Measurements from ENCODE around the gene PTF1A. TPM values are rescaled to one million over a fixed set of nuclear protein-coding genes. Genes with fewer than 3 reads are reported as not detected.

The PTF1A gene
- total RNA-seq, 4 donors from 2014 or later: not detected

DNA sequence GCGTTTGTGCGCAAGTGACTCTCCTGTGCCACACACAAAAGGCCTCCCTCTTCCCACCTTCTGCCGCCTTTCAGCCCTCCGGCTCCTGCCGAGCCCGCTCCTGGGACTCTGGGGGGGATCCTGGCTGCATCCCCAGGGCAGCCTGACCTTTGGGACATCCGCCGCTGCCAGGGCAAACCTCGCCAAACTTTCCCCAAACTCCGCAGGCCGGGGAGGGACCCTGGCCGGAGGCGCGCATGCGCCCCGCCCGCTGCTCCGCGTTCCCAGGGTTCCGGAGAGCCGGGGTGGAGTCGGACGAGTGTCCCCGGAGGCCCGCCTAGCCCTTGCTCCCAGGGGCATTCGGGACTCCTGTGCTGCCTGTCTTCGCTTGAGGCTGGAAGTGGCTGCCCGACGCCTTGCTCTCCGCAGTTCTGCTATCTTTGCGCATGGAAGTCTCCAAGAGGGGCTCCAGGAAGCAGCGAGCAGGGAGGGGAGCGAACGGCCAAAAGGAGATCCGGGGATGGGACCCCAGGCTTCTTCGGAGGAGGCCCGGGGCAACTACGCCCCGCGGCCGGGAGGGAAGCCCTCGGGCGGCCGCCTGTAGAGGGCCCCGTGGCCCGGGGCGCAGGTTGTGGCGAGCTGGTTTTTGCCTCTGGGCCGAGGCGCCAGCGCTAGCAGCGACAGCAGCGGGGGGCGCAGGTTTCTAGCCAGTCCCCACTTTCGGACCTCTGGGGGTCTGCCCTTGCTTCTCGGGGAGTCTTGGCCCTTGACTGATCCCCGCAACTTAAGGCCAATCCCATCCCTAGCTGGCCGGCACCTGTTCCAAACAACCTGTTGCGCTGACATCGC lies 7.0 kb downstream of the PTF1A start:
- DNase-seq (ENCODE audit: low spot score in 2 of 2): no peak
- no peak for TF ChIP-seq POLR2A (IDR thresholded peaks at IDR 0.05)
- TF ChIP-seq, protein P1, sequence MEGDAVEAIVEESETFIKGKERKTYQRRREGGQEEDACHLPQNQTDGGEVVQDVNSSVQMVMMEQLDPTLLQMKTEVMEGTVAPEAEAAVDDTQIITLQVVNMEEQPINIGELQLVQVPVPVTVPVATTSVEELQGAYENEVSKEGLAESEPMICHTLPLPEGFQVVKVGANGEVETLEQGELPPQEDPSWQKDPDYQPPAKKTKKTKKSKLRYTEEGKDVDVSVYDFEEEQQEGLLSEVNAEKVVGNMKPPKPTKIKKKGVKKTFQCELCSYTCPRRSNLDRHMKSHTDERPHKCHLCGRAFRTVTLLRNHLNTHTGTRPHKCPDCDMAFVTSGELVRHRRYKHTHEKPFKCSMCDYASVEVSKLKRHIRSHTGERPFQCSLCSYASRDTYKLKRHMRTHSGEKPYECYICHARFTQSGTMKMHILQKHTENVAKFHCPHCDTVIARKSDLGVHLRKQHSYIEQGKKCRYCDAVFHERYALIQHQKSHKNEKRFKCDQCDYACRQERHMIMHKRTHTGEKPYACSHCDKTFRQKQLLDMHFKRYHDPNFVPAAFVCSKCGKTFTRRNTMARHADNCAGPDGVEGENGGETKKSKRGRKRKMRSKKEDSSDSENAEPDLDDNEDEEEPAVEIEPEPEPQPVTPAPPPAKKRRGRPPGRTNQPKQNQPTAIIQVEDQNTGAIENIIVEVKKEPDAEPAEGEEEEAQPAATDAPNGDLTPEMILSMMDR (IDR thresholded peaks at IDR 0.05): no peak
- H3K4me3 ChIP-seq (ENCODE audit: low read depth, poor library complexity, severe bottlenecking): no peak overlapping the region
- intact Hi-C loops (cut with DNase I; ENCODE audit: low total_unique reads): no loop called here
- WGBS, 2 donors: 2% methylated on average over 37 to 40 of the region's 60 CpGs

DNA sequence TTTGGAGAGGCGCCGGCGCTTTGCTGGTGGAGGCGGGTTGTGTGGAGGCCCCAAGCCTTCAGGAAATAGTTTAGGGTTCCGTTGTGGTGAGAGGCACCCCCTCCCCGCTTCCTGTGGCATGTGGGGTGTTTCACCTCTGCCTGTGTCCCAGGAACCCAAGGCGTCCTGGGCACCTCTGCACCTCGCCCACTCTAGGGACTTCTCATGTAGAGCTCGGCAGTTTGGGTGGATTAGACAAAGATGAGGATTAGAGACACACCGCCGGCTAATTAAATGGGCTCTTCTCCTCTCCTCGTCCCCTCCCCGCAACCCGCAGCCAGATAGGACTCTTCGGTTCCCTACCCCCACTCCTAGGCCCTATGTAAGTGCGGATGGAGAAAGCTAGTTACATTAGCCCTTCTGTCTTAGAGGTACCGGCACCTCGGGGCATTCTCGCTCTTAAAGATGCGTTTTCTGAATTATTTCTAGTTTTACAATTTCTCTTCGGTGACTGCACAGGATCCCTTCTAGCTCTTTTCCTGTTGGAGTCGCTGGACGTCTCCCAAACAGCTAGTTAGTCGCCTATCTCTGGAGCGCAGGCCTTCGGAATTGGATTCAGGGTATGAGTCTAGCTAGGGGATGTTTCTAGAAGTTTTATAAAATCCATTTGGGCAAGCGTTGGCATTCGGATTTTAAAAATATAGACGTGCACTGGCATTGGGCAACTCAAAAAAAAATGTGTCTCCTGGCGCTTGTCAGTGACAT lies 7.8 kb downstream of the PTF1A start:
- TF ChIP-seq, protein P1 (IDR thresholded peaks at IDR 0.05): no peak
- no peak for TF ChIP-seq POLR2A (IDR thresholded peaks at IDR 0.05)
- no peak for DNase-seq (ENCODE audit: low spot score in 2 of 2)
- 2% methylated on average over 29 to 30 of the region's 30 CpGs for WGBS, 2 donors
- H3K4me3 ChIP-seq (ENCODE audit: low read depth, poor library complexity, severe bottlenecking): no peak overlapping the region
- intact Hi-C loops (cut with DNase I; ENCODE audit: low total_unique reads): no loop called here

DNA sequence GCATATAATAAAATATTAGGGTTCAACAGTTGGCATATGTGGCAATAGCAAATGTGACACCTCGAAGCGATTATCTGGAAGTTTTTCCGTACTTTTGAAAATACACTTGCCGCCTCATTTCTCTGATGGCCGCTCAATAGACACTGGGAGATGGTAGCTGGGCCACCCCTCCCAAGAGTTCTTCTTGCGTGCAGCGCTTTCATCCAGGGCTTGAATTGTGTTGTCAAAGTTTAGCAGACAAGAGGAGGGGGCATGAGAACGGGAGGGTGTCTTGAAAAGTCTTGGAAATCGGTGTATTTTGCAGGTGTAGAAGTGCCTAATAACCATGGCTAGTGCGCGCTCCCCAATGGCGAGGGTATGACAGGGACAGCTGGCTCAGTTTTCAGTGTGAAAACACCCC lies 8.5 kb downstream of the PTF1A start:
- TF ChIP-seq POLR2A (IDR thresholded peaks at IDR 0.05): no peak
- TF ChIP-seq, protein P1 (IDR thresholded peaks at IDR 0.05): no peak
- 5 to 7% methylated on average over 12 of the region's 12 CpGs for WGBS, 2 donors
- intact Hi-C loops (cut with DNase I; ENCODE audit: low total_unique reads): no loop called here
- no peak for DNase-seq (ENCODE audit: low spot score in 2 of 2)
- no peak overlapping the region for H3K4me3 ChIP-seq (ENCODE audit: low read depth, poor library complexity, severe bottlenecking)

DNA sequence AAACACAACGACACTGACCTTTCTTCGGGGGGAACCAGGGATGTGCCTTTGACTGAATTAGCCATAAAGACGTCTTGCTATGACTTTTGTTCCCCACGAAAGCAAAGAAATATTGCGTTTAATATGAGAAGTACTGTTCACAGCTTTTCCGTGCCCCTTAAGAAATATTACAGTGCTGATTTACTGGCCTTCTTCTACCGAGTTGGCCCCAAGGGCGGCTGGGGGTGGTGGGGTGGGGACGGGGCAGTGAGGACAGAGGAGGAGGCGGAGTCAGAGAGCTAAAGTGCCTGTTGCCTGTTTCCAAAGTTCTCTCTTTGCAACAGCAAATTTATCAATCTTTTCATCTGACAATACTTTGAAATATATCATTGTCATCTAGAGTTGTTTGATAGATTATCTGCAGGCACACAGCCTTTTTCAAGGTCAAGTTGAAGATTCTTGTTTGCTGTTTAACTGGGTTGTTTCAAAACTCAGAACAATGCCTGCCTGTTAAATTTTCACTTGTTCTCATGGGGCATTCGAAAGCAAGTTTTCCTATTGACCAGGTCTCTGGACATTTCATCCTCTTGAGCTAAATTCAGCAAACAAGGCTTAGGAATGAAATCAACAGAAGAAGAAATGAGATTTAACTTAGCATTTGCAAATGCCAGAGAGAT lies 9.0 kb downstream of the PTF1A start:
- no peak overlapping the region for H3K4me3 ChIP-seq (ENCODE audit: low read depth, poor library complexity, severe bottlenecking)
- WGBS, 2 donors: 3 to 5% methylated on average over 11 of the region's 11 CpGs
- intact Hi-C loops (cut with DNase I; ENCODE audit: low total_unique reads): no loop called here
- no peak for DNase-seq (ENCODE audit: low spot score in 2 of 2)
- TF ChIP-seq POLR2A (IDR thresholded peaks at IDR 0.05): no peak
- TF ChIP-seq, protein P1 (IDR thresholded peaks at IDR 0.05): no peak

DNA sequence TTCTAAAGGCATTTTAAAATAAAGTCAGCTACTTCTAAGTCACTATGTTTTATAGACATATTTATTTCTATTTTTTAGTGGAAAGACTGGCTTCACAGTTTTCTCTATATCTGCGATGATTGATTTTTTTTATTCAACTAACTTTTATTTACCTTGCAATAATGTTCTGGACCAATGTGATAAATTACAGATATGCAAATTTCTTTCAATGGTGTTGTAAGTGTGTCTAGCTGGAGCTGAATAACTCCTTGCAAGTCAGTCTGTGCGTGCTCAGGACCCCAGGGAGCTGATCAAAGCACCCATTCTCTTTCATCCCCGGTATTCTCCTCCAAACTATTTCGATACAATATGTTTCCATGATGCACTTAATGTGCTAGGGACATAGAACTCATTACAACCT lies 9.7 kb downstream of the PTF1A start:
- intact Hi-C loops (cut with DNase I; ENCODE audit: low total_unique reads): no loop called here
- no peak overlapping the region for H3K4me3 ChIP-seq (ENCODE audit: low read depth, poor library complexity, severe bottlenecking)
- no peak for TF ChIP-seq POLR2A (IDR thresholded peaks at IDR 0.05)
- TF ChIP-seq, protein P1 (IDR thresholded peaks at IDR 0.05): no peak
- DNase-seq (ENCODE audit: low spot score in 2 of 2): no peak
- 5 to 16% methylated on average over 4 of the region's 4 CpGs for WGBS, 2 donors

Data from lower leg skin (tissue), 4 donors.